AG10803 (cell line): Measurements from ENCODE around the gene SIGLEC5.

Source experiments
- DNase-seq: peaks from one replicate; pipeline ENCODE4 v3.0.0; 2010; ENCODE audit warnings: low read depth
- H3K4me3 ChIP-seq: 2 replicates; pipeline ENCODE4 v1.5.1; 2011; ENCODE audit warnings: mild to moderate bottlenecking, low read length, control low read depth
- TF ChIP-seq, protein P1 (sequence below): conservative IDR thresholded peaks from 2 replicates; pipeline ENCODE4 v1.5.1; 2011; ENCODE audit warnings: mild to moderate bottlenecking, low read length, control low read depth, inconsistent platforms

SIGLEC5 gene

DNA sequence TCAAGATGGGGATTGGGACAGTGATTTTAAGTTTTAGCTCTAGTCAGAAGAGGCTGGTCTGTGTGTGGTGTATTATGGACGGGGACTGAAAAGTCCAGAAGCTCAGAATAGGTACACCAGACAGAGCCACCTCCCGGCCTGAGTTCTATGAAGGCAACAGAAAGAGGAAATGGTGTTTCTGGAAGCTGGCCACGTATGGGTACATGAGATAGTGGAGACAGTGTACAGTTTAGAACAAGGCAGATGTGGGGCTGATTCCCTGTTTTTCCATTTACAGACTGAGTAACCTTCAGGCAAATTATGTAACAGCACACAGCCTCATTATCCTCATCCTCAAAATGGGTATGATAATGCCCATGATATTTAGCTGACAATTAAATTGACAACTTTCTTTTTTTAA is 57.8 kb downstream of the SIGLEC5 start:
- H3K4me3 ChIP-seq, result peak overlapping the region; percentile 83
- peak; percentile 10 for DNase-seq
- TF ChIP-seq, protein P1, sequence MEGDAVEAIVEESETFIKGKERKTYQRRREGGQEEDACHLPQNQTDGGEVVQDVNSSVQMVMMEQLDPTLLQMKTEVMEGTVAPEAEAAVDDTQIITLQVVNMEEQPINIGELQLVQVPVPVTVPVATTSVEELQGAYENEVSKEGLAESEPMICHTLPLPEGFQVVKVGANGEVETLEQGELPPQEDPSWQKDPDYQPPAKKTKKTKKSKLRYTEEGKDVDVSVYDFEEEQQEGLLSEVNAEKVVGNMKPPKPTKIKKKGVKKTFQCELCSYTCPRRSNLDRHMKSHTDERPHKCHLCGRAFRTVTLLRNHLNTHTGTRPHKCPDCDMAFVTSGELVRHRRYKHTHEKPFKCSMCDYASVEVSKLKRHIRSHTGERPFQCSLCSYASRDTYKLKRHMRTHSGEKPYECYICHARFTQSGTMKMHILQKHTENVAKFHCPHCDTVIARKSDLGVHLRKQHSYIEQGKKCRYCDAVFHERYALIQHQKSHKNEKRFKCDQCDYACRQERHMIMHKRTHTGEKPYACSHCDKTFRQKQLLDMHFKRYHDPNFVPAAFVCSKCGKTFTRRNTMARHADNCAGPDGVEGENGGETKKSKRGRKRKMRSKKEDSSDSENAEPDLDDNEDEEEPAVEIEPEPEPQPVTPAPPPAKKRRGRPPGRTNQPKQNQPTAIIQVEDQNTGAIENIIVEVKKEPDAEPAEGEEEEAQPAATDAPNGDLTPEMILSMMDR, result no peak

DNA sequence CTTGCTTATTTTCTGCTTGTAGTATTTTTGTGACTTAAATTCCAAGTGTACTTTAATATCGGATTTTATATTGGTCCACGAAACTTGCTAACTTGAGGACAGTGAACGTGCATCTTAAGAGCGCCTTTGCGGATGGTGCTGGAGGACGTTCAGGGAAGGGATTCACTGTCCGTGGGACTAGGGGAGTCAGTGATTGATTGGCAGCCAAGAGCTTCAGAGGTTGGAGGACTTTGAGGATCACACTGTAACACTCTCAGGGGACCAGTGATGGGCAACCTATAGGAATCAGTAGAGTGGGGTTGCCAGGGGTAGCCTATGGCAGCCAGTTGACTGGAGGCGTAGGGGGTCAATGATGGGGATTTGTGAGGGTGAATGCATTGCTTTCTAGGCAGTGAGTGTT is 58.6 kb downstream of the SIGLEC5 start:
- DNase-seq, result no peak
- TF ChIP-seq, protein P1, result no peak
- H3K4me3 ChIP-seq, result peak overlapping the region; percentile 83

DNA sequence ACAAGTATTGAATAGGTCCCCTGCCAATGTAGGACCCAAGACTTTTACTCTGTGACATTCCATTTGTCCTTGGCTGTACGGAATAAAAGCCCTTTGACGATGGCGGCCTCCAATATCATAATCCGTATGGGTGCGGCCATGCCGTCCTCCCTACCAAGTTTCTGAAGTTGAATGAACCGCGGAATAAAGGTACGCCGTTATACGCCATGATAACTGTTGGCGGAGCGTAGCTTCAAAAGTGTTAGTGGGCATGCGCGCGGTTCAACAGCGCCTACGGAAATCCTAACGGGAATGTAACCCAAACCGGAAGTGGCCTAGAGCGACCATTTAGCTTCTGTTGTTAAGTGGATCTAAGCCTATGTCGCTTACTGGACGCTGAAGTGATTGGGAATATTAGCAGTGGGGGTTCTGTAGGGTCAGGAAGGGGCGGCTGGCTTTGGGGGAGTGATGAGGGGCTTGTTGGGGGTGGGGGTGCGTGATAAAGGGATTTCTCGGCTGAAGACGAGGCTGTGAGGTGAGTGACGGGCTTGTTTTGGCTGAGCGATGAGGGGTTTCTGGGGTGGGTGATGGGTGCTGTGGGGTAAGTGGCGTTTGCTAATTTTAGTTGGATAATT is 59.1 kb downstream of the SIGLEC5 start, which contains the start of gene ZNF175:
ZNF175 (plus strand) TSS at position 322 of the 614 bp plus-strand sequence. CDS start 2,047 bp downstream, outside the sequence.
- DNase-seq, result peak; percentile 96
- TF ChIP-seq, protein P1, result no peak
- peak within 1 kb of the TSS; percentile 83 for H3K4me3 ChIP-seq

DNA sequence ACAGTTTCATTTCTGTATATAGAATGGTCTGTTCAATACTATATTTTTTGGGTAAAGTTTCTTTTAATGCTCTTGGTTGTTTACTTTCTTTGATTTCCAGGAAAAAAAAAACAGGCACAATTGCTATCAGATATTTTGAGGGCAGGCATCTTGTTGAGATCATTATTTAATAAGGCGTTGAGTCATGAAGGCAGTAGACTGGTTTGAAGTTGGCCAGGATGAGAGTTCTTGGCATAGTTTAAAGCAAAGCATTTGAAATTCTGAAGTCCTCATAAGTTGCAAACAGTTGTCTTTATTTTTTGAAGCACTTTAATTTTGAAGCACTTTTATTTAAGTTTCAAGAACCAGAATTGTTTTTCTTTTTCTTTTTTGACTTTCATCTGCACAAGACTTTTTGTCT is 61.7 kb downstream of the SIGLEC5 start:
- no peak overlapping the region for H3K4me3 ChIP-seq
- TF ChIP-seq, protein P1, result no peak
- no peak for DNase-seq

DNA sequence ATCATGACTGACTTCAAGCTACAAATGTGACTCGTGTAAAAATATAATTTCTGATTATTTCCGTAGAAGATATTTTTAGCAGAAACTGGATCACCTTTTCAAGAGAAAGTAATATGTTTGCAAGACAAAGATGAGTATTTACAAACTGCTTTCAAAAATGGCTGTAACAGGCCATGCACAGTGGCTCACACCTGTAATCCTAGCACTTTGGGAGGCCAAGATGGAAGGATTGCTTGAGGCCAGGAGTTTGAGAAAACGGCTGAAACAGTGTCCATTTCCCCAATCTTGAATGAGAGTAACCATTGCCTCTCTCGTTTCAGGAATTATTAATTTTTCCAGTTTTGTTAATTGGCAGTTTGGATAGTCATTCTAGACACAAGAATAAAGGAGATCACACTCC is 62.6 kb downstream of the SIGLEC5 start:
- DNase-seq, result no peak
- TF ChIP-seq, protein P1, result no peak
- no peak overlapping the region for H3K4me3 ChIP-seq

DNA sequence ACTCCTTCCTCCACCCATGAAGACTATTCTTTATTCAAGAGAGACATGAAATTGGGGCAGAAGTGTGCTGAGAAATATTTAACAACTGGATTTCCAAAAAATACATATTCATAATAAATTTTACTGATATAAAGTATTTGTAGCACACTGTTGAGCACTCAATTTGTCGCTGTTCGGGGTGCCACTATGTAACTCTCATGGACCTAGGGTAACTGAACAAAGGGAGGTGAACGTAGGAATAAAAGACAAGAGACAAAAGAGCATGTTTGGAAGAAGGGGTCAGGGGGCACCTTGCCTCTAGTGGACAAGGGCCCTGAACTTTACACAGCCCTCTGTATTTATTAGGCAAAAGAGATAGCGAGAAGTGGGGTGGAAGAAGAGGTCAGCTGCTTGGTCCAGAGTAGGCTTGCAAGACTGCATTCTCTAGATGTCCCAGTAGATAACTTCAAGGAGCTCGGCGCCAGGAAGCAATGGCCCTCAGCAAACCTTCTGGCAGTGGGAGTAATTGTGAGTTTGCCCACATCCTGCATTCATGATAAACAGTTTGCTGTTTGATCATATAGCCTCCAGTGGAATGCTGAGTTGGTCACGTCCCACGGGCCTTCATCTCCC is 63.6 kb downstream of the SIGLEC5 start:
- DNase-seq, result no peak
- no peak overlapping the region for H3K4me3 ChIP-seq
- TF ChIP-seq, protein P1, result no peak

DNA sequence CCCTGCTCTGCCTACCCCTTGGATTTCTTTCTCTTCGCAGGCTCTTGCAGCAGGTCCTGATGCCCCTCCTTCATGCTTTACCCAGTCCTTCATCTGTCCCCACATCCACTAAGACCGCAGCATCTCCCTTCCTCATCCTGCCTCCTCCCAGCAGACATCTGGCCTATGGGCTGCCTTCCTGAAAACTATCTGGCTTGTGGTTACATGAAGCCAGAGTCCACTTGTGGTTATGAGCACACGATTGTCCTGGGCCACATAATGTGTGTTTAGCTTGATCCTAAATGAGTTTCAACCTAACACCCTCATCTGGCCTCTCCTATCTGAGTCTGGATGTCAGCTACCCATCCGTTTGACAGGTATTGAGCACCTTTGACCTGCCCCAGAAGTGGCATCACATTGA is 64.6 kb downstream of the SIGLEC5 start:
- TF ChIP-seq, protein P1, result no peak
- DNase-seq, result no peak
- no peak overlapping the region for H3K4me3 ChIP-seq
